GM06990 (cell line): ENCODE results near the gene ALOX12B.

Source experiments
- DNase-seq: peaks from one replicate; pipeline ENCODE4 v3.0.0-alpha.2; 2011; ENCODE audit not compliant: insufficient read length; ENCODE audit errors: extremely low read depth
- H3K27me3 ChIP-seq: replicated peaks from 2 replicates; pipeline ENCODE4 v1.6.0; 2011; ENCODE audit warnings: low read length; ENCODE audit not compliant: control insufficient read depth, insufficient read depth
- H3K36me3 ChIP-seq: 2 replicates; pipeline ENCODE4 v1.5.1; 2011; ENCODE audit warnings: low read length; ENCODE audit not compliant: control insufficient read depth, insufficient read depth
- H3K4me3 ChIP-seq: replicated peaks from 2 replicates; pipeline ENCODE4 v1.5.1; 2011; ENCODE audit warnings: low read depth, mild to moderate bottlenecking, control low read depth, low read length
- CTCF ChIP-seq: IDR thresholded peaks from 2 replicates; pipeline ENCODE4 v1.5.1; 2011; ENCODE audit warnings: low read length, control low read depth, mild to moderate bottlenecking, inconsistent platforms; ENCODE audit not compliant: insufficient read depth, poor library complexity, severe bottlenecking

ALOX12B gene

GRCh38 chr17:8048736-8049135, 38.8 kb downstream of the ALOX12B start:
- Histone ChIP-seq H3K36me3 (no peaks in the 10 kb centered on the region), H3K4me3 (no peak overlapping the region), H3K27me3 (peaks cover 4% of the 10 kb centered on the region)
- DNase-seq = no peak
- TF ChIP-seq CTCF = no peak

GRCh38 chr17:8048236-8048635, 39.3 kb downstream of the ALOX12B start:
- no peak for DNase-seq
- no peak for TF ChIP-seq CTCF
- Histone ChIP-seq H3K36me3 (no peaks in the 10 kb centered on the region), H3K27me3 (peaks cover 4% of the 10 kb centered on the region), H3K4me3 (no peak overlapping the region)

GRCh38 chr17:8047769-8048110, 39.8 kb downstream of the ALOX12B start:
- DNase-seq = no peak
- Histone ChIP-seq H3K4me3 (no peak overlapping the region), H3K36me3 (no peaks in the 10 kb centered on the region), H3K27me3 (peaks cover 4% of the 10 kb centered on the region)
- no peak for TF ChIP-seq CTCF

GRCh38 chr17:8046929-8047768, 40.4 kb downstream of the ALOX12B start:
- no peak for DNase-seq
- Histone ChIP-seq H3K4me3 (no peak overlapping the region), H3K36me3 (no peaks in the 10 kb centered on the region), H3K27me3 (peaks cover 4% of the 10 kb centered on the region)
- no peak for TF ChIP-seq CTCF

- DNase-seq = no peak
- peaks cover 4% of the 10 kb centered on the region for H3K27me3 ChIP-seq
- no peaks in the 10 kb centered on the region for H3K36me3 ChIP-seq
- no peak for TF ChIP-seq CTCF
- no peak overlapping the region for H3K4me3 ChIP-seq
Measured at GRCh38 chr17:8046306-8046928, 41.1 kb downstream of the ALOX12B start.
